Mucosa of stomach (tissue), 1 donor: Measurements from ENCODE around the gene RND1.
A peak's percentile ranks its signal among the peaks of the same experiment; 100 is the strongest.

Experiments
- H3K27me3 ChIP-seq: one replicate; pipeline ENCODE4 v1.7.0; 2013; ENCODE audit warnings: mild to moderate bottlenecking, low read length; ENCODE audit not compliant: control insufficient read depth, insufficient read depth
- H3K36me3 ChIP-seq: one replicate; pipeline ENCODE4 v1.7.0; 2013; ENCODE audit warnings: low read length; ENCODE audit not compliant: control insufficient read depth, insufficient read depth
- H3K4me1 ChIP-seq: one replicate; pipeline ENCODE4 v1.7.0; 2013; ENCODE audit warnings: mild to moderate bottlenecking, low read length; ENCODE audit not compliant: control insufficient read depth, insufficient read depth
- H3K4me3 ChIP-seq: one replicate; pipeline ENCODE4 v1.7.0; 2013; ENCODE audit warnings: low read length
- H3K9ac ChIP-seq: one replicate; pipeline ENCODE4 v1.7.0; 2013; ENCODE audit warnings: mild to moderate bottlenecking, low read length, moderate library complexity
- H3K9me3 ChIP-seq: one replicate; pipeline ENCODE4 v1.7.0; 2013; ENCODE audit warnings: mild to moderate bottlenecking, low read length, moderate library complexity; ENCODE audit not compliant: control insufficient read depth
- donor health status: Pancreatic carcinoma.

Gene RND1

DNA sequence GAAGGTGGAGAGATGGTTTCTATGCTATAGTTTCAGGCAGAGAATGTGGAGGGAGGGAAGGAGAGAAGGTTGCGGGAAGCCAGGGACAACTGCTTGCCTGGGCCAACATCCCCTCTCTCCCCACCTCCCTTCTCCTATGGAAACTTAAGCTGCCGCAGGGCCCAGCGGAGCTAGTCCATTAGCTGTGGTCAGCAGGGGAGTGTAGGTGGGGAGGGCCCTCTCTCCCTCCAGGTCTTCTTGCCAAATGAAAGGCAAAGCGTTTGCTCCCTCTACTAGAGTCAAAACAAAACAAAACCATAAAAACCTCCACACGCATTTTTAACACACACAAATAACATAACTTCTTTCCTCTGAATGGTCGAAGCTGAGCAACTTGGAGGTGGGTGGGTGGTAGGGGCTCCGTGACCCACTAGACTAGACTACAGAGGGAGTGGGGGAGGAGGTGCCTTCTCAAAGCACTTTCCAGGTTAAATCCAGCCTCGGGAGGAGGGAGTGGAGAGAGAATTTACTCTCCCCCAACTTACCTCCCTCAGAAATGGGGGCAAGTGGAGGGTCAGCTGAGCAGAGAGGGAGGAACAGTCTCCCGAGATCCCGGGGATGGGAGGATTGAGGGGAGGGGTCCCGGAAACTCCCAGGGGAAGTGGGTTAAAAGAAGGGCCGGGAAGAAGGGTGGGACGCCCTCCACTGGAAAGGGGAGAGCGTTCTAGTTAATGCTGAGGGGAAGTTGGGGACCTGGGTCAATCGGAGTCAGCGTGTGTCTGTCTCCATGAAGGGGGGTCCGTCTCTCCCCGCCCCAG, 52.0 kb downstream of the RND1 start:
- Histone ChIP-seq H3K9ac (peak overlapping the region; percentile 96), H3K27me3 (peaks cover 12% of the 10 kb centered on the region), H3K9me3 (no peaks in the 10 kb centered on the region), H3K4me3 (peak overlapping the region; percentile 86), H3K4me1 (peaks cover 36% of the 10 kb centered on the region), H3K36me3 (no peaks in the 10 kb centered on the region)

DNA sequence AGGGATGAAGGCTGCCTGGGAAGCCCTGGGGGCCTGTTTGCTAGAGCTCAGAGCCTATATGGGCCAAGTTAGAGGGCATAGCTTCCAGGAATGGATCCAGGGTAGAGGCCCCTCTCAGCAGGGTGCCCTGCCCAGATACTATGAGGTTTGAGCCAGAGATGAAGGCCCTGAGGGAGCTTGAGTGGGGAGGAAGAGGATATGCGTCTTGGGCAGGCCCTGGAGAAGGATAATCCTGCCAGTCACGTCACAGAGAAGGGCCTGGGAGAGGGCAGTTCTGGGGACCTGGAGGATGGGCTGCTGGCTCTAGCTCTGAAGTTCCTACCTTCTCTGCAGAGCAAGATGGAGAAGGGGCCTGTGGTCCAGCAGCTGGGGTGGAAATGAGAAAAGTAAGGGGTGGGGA, 53.3 kb downstream of the RND1 start:
- Histone ChIP-seq H3K4me3 (no peak overlapping the region), H3K9me3 (no peaks in the 10 kb centered on the region), H3K27me3 (peaks cover 4% of the 10 kb centered on the region), H3K9ac (no peak overlapping the region), H3K4me1 (peaks cover 29% of the 10 kb centered on the region), H3K36me3 (no peaks in the 10 kb centered on the region)

DNA sequence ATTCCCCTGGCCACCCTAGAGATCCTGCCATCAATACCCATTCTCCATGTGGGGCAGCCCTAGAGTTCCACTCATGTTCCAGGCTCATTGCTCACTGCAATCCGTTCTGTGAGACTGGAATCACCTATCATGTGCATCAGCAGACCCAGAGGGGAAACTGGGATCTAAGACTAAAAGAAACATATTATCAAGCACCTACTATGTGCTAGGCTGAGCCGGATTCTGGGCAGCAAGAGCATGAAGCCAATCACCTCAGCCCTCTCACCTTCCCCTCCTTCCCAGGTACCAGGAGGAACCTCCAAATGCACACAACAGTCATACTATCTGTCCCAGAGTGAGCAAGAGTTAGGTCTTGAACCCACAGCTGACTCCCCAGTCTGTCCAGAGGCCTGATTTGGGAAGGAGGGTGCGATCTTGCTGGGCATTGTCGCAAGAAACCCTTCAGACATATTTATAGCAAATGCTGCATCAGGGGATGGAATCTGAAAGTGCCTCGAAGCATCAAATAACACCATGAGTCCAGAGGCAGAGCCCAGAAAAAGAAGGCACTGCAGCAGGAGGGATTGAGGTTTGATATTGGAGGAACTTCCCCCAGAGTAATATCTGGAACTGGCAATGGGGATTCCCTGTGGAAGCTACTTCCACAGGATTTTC, 54.1 kb downstream of the RND1 start:
- H3K4me1 ChIP-seq = peaks cover 29% of the 10 kb centered on the region
- H3K9ac ChIP-seq = no peak overlapping the region
- H3K9me3 ChIP-seq = no peaks in the 10 kb centered on the region
- H3K27me3 ChIP-seq = no peaks in the 10 kb centered on the region
- H3K4me3 ChIP-seq = no peak overlapping the region
- no peaks in the 10 kb centered on the region for H3K36me3 ChIP-seq

DNA sequence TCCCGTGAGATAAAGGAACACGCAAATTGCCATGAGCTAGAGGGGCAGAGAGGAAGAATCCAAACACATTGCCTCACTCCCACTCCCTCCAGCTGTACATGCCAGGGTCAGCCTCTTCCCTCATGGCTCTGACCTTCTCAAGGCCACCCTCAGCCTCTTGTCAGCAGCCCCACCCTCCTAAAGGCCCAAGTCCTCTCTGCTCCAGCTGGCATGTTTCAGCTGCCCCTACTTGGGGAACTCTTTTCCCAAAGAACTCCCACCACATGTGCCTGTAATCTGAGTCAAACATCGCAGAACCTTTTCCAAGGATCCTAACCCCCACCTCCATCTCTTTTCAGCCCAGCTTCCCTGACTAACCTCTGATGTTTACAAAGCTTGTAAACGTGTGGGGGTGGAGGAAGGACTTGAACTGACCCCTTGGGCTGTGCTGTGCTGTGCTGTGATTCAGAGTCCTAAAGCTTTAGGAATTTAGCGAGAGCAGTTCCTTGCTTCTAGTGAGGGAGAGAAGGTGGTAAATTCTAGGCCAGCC, 54.7 kb downstream of the RND1 start:
- peaks cover 26% of the 10 kb centered on the region for H3K4me1 ChIP-seq
- H3K4me3 ChIP-seq = no peak overlapping the region
- H3K9me3 ChIP-seq = no peaks in the 10 kb centered on the region
- no peaks in the 10 kb centered on the region for H3K27me3 ChIP-seq
- H3K36me3 ChIP-seq = no peaks in the 10 kb centered on the region
- H3K9ac ChIP-seq = no peak overlapping the region

DNA sequence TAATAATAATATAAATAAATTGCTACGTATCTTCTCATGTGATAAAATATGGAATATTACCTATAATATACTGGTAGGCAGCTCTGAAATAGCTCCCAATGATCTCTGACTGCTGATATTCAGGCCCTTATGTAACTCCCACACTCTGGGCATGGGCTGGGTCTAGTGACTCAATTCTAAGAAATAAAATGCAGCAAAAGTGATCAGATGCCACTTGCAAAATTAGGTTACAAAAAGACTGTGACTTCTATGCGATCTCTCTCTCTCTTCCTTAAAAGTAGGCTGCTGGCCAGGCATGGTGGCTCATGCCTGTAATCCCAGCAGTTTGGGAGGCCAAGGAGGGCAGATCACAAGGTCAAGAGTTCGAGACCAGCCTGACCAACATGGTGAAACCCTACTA, 57.7 kb downstream of the RND1 start:
- no peaks in the 10 kb centered on the region for H3K27me3 ChIP-seq
- H3K9me3 ChIP-seq = no peaks in the 10 kb centered on the region
- no peaks in the 10 kb centered on the region for H3K36me3 ChIP-seq
- H3K4me3 ChIP-seq = no peak overlapping the region
- H3K4me1 ChIP-seq = peaks cover 14% of the 10 kb centered on the region
- H3K9ac ChIP-seq = no peak overlapping the region
